AML-193 (cell line): Measurements from ENCODE around the gene CEL.

Experiments
- DNase-seq, 2 experiments: peaks; one replicate each; lab custom pipeline; 2025; lab: John Stamatoyannopoulos, UW

CEL gene

DNA sequence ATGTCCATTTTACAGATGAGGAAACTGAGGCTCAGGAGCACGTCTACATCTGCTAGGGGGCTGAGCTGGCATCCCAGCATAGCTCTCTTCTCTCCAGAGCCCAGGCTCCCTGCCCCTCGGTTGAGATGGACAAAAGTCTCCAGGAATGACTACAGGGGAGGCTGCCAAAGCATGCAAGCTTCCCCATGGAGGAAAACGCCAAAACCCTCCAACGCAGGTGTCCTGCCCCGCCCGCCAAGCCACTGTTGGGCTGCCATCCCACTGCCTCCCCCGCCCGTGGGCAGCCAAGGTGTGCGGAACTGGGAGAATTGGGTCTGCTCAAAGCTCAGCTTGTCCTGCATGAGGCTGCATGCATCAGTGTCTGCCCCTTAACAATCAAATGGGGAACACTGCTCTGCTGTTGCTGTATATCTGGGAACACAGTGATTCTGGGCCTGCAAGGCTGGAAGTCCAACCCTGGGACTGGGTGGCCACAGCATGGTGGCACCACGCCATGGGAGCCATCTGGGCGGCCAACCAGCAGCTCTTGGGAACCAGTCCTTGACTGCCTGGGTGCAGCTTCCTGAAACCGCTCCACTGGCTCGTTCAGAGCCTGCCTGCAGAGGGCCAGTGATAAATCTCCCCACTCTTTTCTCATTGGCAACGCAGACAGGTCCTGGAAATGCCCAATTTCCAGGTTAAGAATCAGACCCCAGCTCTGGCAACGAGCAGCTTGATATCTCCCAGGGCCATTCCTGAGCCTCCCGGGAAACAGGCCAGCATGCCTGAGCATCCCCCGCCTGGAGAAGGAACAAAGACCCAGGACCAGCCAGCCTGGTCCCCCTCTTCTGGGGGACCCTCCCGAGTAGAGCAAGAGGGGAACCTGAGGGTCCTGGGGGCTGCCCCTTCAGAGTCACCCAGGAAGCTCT is 55.7 kb downstream of the CEL start:
- no peak for DNase-seq

DNA sequence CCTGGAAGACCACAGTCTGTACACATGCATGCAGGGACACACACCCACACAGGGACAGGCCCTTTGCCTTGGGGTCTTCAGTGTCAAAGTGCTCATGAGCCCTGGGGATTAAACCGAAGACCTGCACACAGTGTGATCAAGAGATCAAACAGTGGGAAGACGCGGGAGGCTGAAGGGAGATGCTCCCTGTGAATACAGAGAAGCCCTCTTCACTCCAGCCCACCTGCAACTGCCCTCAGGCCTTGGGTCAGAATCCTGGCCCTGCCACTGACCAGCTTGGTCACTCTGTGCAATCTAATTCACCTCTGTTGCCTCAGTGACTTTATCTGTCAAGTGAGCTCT is 56.4 kb downstream of the CEL start:
- no peak for DNase-seq

- DNase-seq, result no peak
Measured at GRCh38 chr9:133118568-133118967, 56.8 kb downstream of the CEL start.

DNA sequence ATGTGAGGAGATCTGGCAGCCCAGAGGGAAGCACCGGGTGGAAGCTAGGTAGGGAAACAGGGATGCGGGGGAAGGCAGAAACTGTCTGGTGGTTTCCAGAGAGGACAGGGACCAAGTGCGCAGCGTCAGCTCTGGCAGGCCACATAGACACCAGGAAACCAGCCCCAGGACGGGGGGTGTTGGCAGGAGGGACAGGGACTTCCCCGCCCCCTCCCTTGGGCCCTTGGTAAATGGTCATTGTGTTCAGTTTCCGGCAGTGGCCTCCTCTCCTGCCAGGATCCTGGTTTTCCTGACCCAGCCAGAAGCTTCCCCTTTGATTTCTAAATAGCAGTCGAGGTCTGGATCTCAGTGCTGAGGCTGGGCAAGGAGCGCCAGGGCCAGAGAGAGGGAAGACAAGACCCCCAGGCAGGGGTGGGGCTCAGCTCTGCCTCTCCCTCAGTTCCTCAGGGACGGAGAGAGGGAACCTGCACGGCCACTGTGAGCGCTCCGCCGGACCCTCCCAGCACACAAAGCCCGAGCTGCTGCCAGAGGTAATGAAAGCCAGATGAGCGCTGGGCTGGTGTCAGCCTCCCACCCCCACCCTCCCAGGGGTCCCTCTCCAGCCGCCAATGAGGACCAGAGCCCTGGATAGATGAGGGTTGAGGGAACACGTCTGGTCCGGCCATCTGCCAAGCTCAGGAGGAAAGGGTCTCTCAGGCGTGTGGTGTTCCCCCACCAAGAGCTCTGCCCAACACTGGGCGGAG is 57.5 kb downstream of the CEL start:
- no peak for DNase-seq

DNA sequence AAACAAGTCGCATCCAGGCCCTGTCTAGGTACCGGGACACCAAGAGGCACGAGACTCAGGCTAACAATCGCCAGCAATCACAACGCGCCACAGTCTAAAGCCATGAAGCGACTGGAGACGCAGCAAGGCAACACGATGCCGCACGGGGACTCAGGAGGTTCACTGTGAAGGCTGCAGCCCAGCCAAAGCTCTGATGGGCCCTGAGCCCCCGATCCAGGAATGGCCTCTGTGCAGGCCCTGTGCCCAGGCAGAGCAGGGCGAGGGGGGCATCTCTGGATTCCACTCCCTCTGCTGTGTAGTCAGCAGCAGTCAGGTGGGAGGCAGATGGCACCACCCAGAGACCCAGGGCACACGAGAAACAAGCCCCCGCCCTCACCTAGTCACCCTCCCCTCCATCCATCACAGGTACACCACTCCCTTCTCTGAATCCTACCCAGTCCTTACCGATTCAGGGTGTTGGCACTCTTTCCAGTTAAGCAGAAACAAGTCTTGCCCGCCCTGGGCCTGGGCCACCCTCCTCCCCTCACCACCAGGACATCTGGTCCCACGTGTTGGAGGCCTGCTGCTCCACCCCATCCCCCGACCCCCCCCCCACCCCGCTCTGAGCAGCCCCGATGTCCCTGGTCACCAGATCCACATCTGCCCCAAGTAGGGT is 58.2 kb downstream of the CEL start:
- no peak for DNase-seq

DNA sequence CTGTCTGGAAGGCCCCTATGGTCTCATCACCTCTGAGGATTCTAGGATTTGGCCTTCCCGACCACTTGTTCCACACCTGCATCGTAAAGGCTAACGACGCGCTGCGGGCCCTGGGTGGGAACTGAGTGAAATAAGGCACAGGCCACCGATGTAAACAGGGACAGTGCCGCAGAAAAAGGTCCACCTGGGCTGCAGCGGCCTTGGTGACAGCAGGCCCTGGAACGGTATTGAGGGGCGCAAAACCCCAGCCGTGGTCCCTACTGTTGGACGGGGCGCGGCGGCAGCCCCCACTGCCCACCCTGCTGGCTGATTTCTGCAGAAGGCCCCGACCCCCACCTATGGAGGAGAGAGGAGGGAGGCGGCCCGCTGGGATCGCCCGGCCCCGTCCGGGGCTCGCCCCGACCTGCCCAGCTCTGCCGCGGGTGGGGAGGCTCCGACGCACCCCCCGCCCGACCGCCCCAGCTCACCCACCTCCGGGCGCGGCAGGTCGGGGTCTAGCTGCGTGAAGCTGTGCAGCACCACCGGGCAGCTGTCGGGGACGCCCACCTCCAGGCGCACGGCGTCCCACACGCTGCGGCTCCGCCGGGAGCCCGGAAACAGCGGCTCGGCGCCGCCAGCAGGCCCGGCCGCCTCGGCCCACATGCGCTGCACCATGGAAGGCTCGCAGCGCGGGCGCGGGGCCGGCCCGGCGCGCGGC is 58.9 kb downstream of the CEL start:
- no peak for DNase-seq
